Ishikawa (cell line): ENCODE data around the gene CPSF4L.

Source experiments
- CEBPB ChIP-seq: IDR thresholded peaks from 2 replicates; pipeline ENCODE4 v1.6.1; 2012
- CREB1 ChIP-seq: IDR thresholded peaks from 2 replicates; pipeline ENCODE4 v1.6.1; 2012; ENCODE audit warnings: low read depth
- EGR1 ChIP-seq: IDR thresholded peaks from 2 replicates; pipeline ENCODE4 v1.6.1; 2012
- EP300 ChIP-seq: IDR thresholded peaks from 2 replicates; pipeline ENCODE4 v1.6.1; 2012; ENCODE audit warnings: borderline replicate concordance
- FOXM1 ChIP-seq: IDR thresholded peaks from 2 replicates; pipeline ENCODE4 v1.6.1; 2012; ENCODE audit warnings: low read depth, borderline replicate concordance
- NFIC ChIP-seq: IDR thresholded peaks from 2 replicates; pipeline ENCODE4 v1.6.1; 2012
- RAD21 ChIP-seq: IDR thresholded peaks from 2 replicates; pipeline ENCODE4 v1.6.1; 2012; ENCODE audit warnings: low read depth
- TAF1 ChIP-seq: IDR thresholded peaks from 2 replicates; pipeline ENCODE4 v1.6.1; 2012; ENCODE audit warnings: low read depth, mild to moderate bottlenecking
- TCF12 ChIP-seq: IDR thresholded peaks from 2 replicates; pipeline ENCODE4 v1.6.1; 2012; ENCODE audit warnings: low read depth
- TEAD4 ChIP-seq: IDR thresholded peaks from 2 replicates; pipeline ENCODE4 v1.6.1; 2012
- YY1 ChIP-seq: IDR thresholded peaks from 2 replicates; pipeline ENCODE4 v1.6.1; 2012; ENCODE audit warnings: low read depth
- ZBTB7A ChIP-seq: IDR thresholded peaks from 2 replicates; pipeline ENCODE4 v1.6.1; 2012; ENCODE audit warnings: low read depth
- TF ChIP-seq, protein P1 (sequence below): IDR thresholded peaks from 2 replicates; pipeline ENCODE4 v1.6.1; 2012
- TF ChIP-seq, protein P2 (sequence below): IDR thresholded peaks from 2 replicates; pipeline ENCODE4 v1.6.1; 2012; ENCODE audit warnings: low read depth, mild to moderate bottlenecking
- TF ChIP-seq, protein P3 (sequence below): IDR thresholded peaks from 2 replicates; pipeline ENCODE4 v1.6.1; 2012

Gene CPSF4L

GRCh38 chr17:73288534-73289302 lies 27.0 kb upstream of the CPSF4L start:
- no peak for TF ChIP-seq ZBTB7A
- TF ChIP-seq, protein P1, sequence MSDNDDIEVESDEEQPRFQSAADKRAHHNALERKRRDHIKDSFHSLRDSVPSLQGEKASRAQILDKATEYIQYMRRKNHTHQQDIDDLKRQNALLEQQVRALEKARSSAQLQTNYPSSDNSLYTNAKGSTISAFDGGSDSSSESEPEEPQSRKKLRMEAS: no peak
- TF ChIP-seq, protein P2, sequence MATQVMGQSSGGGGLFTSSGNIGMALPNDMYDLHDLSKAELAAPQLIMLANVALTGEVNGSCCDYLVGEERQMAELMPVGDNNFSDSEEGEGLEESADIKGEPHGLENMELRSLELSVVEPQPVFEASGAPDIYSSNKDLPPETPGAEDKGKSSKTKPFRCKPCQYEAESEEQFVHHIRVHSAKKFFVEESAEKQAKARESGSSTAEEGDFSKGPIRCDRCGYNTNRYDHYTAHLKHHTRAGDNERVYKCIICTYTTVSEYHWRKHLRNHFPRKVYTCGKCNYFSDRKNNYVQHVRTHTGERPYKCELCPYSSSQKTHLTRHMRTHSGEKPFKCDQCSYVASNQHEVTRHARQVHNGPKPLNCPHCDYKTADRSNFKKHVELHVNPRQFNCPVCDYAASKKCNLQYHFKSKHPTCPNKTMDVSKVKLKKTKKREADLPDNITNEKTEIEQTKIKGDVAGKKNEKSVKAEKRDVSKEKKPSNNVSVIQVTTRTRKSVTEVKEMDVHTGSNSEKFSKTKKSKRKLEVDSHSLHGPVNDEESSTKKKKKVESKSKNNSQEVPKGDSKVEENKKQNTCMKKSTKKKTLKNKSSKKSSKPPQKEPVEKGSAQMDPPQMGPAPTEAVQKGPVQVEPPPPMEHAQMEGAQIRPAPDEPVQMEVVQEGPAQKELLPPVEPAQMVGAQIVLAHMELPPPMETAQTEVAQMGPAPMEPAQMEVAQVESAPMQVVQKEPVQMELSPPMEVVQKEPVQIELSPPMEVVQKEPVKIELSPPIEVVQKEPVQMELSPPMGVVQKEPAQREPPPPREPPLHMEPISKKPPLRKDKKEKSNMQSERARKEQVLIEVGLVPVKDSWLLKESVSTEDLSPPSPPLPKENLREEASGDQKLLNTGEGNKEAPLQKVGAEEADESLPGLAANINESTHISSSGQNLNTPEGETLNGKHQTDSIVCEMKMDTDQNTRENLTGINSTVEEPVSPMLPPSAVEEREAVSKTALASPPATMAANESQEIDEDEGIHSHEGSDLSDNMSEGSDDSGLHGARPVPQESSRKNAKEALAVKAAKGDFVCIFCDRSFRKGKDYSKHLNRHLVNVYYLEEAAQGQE: no peak
- no peak for TF ChIP-seq FOXM1
- no peak for TF ChIP-seq CEBPB
- no peak for TF ChIP-seq RAD21
- no peak for TF ChIP-seq TAF1
- TF ChIP-seq YY1: no peak
- TF ChIP-seq CREB1: no peak
- TF ChIP-seq, protein P3, sequence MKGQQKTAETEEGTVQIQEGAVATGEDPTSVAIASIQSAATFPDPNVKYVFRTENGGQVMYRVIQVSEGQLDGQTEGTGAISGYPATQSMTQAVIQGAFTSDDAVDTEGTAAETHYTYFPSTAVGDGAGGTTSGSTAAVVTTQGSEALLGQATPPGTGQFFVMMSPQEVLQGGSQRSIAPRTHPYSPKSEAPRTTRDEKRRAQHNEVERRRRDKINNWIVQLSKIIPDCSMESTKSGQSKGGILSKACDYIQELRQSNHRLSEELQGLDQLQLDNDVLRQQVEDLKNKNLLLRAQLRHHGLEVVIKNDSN: no peak
- TF ChIP-seq EP300: no peak
- no peak for TF ChIP-seq NFIC
- TF ChIP-seq TEAD4: no peak
- no peak for TF ChIP-seq TCF12
- TF ChIP-seq EGR1: no peak

DNA sequence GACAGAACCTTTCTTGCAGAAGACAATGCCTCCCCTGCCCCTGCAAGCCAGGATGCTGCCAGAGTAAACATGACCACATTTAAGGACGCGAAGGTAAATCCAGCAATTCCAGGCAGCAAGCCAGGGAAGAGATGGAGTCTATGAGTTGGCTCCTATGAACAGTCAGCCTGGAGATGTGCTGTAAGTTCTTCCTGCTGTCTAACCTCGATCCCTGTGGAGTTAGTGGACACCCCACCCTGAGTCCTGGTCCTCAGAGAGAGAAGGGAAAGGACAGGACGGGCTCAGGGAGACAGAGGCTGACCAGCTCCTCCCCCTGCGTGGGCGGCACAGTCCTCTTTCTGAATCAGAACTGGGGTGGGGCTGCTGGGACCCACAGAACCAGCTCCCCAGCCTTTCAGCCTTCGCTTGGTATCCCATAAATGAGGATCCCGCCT lies 25.2 kb upstream of the CPSF4L start:
- TF ChIP-seq ZBTB7A (no peak), FOXM1 (no peak), EGR1 (peak; percentile 85), TEAD4 (no peak)

DNA sequence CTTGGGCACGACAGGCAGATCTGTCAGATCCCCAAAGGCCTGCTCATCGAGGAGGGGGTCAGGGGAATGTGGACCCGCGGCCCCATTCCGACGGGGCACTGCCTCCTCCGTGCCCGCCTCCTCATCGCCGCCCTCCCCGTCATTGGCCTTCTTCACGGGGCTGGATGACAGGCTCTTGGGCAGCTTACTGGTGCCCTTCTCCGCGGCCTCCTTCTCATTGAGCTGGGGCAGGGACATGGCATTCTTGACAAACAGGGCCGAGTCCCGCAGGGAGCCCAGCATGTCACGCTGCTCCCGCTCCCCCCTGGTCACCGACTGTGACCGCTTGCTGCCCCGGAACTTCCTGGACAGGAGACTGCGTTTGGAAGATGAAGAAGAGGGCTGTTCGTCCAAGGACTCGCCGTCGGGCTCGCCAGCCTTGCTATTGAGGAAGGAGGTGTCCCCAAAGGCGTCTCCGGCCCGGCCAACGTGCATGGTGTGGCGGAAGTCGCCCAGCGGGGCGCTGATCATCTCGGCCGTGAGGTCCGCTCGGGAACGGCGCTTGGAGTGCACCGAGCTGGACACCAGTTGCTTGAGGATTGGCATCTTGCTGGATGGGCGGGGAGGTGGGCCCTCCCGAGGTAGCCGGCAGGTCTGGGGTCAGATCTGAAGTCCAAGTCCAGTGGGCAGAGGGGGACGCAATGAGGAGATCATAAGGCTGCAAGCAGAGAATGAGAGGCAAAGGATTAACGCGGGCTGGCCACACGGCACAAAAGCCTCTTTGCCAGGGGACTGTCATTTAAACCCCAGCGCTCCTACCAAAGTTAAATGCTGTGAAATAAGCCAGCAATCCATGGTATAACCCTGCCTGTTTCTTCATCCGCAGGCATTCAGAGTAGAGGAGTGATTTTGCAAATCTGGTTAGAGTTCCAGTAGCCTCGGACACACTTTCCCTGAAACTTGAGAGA lies 24.5 kb upstream of the CPSF4L start:
- no peak for TF ChIP-seq FOXM1
- TF ChIP-seq TCF12: no peak
- TF ChIP-seq CEBPB: no peak
- TF ChIP-seq YY1: no peak
- no peak for TF ChIP-seq TAF1
- no peak for TF ChIP-seq EP300
- TF ChIP-seq TEAD4: no peak
- no peak for TF ChIP-seq EGR1

GRCh38 chr17:73285603-73285908 lies 23.9 kb upstream of the CPSF4L start:
- TF ChIP-seq, protein P1: no peak
- no peak for TF ChIP-seq FOXM1
- no peak for TF ChIP-seq TEAD4
- TF ChIP-seq, protein P3: no peak
- no peak for TF ChIP-seq NFIC
- TF ChIP-seq, protein P2: no peak
- TF ChIP-seq YY1: no peak
- TF ChIP-seq TAF1: no peak
- TF ChIP-seq TCF12: no peak
- no peak for TF ChIP-seq EP300
- no peak for TF ChIP-seq EGR1
- no peak for TF ChIP-seq ZBTB7A
- TF ChIP-seq RAD21: no peak
- TF ChIP-seq CEBPB: no peak
- no peak for TF ChIP-seq CREB1

GRCh38 chr17:73284906-73285602 lies 23.4 kb upstream of the CPSF4L start:
- TF ChIP-seq CREB1: no peak
- TF ChIP-seq RAD21: no peak
- no peak for TF ChIP-seq YY1
